ENCODE results near the gene MSRB1. TPM values are rescaled to one million over a fixed set of nuclear protein-coding genes. Genes with fewer than 3 reads are reported as not detected.

Gene MSRB1
- total and polyA plus RNA-seq, 2 of the 8 experiments (the other 6 are each of a cell fraction or from before 2014, with no cell fraction given) = 28.2 to 51.4 TPM

DNA sequence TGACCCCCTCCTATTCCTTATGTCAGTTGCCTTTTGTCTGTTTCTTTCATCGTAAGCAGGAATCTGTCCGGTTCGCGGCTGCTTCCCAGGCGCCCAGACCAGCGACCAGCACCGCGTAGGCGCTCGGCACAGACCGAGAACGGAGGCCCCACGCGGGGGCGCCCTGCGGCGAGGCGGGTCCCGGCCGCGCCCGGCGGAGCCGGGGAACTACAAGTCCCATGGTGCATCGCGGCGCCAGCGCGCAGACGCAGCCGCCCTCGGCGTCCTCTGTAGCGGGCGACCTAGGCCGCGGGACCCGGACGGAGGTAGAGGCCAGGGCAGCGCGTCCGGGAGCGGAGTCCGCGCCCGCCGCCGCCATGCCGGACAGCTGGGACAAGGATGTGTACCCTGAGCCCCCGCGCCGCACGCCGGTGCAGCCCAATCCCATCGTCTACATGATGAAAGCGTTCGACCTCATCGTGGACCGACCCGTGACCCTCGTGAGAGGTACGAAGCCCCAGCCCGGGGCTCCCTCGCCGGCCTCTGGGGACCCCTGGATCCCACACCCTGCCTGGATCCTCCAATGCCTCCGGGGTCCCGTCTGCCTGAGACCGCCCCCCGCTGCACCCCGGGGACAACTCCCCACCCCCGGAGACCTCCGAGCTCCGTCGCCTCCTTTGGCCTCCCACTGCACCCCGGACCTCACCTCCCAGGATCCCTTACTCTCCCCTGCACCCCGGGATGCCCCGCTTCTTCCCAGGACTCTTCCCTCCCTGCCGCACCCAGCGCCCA, 16.5 kb upstream of the MSRB1 start, which contains the start of gene NDUFB10 (continued):
- no peak for TF ChIP-seq TEAD4 (IDR thresholded peaks at IDR 0.05; ENCODE audit: low read depth, low read length)
- no peak for TF ChIP-seq HDAC6 (IDR thresholded peaks at IDR 0.05; ENCODE audit: low read depth, low read length)
- TF ChIP-seq PHF8 (conservative IDR thresholded peaks at IDR 0.05; ENCODE audit: low read depth, low read length) = peak; percentile 87
- peak in 1 of 3 experiments; percentile 35; a peak in 1 of 4 replicates for TF ChIP-seq CTCF (IDR thresholded peaks at IDR 0.05; ENCODE audit: control extremely low read depth in 1 of 3, insufficient read depth in 1 of 3, low read depth in 1 of 3, low read length in 3 of 3)
- TF ChIP-seq ASH2L (IDR thresholded peaks at IDR 0.05; ENCODE audit: low read length) = peak; percentile 68
- TF ChIP-seq SAP30 (IDR thresholded peaks at IDR 0.05; ENCODE audit: insufficient read depth, insufficient replicate concordance, low read length) = no peak
- TF ChIP-seq CBX5 (IDR thresholded peaks at IDR 0.05; ENCODE audit: low read depth, low read length) = no peak
- TF ChIP-seq KDM4A (IDR thresholded peaks at IDR 0.05; ENCODE audit: low read depth, low read length, severe bottlenecking) = peak; percentile 80
- no peak for TF ChIP-seq ZNF274 (IDR thresholded peaks at IDR 0.05; ENCODE audit: borderline replicate concordance, extremely low read depth, low read length)
- peak; percentile 86 for TF ChIP-seq TAF1 (IDR thresholded peaks at IDR 0.05; ENCODE audit: low read depth, low read length)
- TF ChIP-seq JUND (IDR thresholded peaks at IDR 0.05; ENCODE audit: low read length) = no peak
- peak; percentile 60 for TF ChIP-seq TAF7 (optimal IDR thresholded peaks at IDR 0.05; ENCODE audit: borderline replicate concordance, low read depth, low read length)
- TF ChIP-seq POLR2AphosphoS5 (IDR thresholded peaks at IDR 0.05; ENCODE audit: low read depth, low read length) = peak; percentile 94
- no peak for TF ChIP-seq SIRT6 (IDR thresholded peaks at IDR 0.05; ENCODE audit: low read length)

Data from H1 (cell line).